Lung (tissue), 12 donors: Measurements from ENCODE around the gene UGT1A8. TPM values are rescaled to one million over a fixed set of nuclear protein-coding genes. Genes with fewer than 3 reads are reported as not detected.

ENCODE experiments used
- ATAC-seq: fragments of 200-7000 bp; cut with Tn5 transposase; one replicate; pipeline ENCODE4 v1.9.1; 2020; ENCODE audit warnings: moderate number of reproducible peaks; ENCODE audit not compliant: insufficient read depth, low FRiP score
- DNase-seq, 3 donors: peaks; one replicate each; pipeline ENCODE4 v3.0.0-alpha.2; 2013 to 2017
- H3K27ac ChIP-seq, 2 donors: one replicate each; pipeline ENCODE4 v1.5.1; 2013; ENCODE audit warnings: mild to moderate bottlenecking in 2 of 2, moderate library complexity in 2 of 2, control low read depth in 1 of 2, inconsistent platforms in 1 of 2, low read depth in 1 of 2, low read length in 1 of 2
- H3K27me3 ChIP-seq, 3 donors: one replicate each; pipeline ENCODE4 v1.5.1; 2013; ENCODE audit warnings: low read length in 2 of 3; ENCODE audit not compliant: control insufficient read depth in 3 of 3, insufficient read depth in 3 of 3
- H3K36me3 ChIP-seq, 4 donors: one replicate each; pipeline ENCODE4 v1.5.1; 2013; ENCODE audit warnings: low read length in 4 of 4, mild to moderate bottlenecking in 1 of 4, moderate library complexity in 1 of 4; ENCODE audit not compliant: control insufficient read depth in 4 of 4, insufficient read depth in 4 of 4
- H3K4me1 ChIP-seq, 5 donors: one replicate each; pipeline ENCODE4 v1.5.1; 2013; ENCODE audit warnings: low read length in 5 of 5, mild to moderate bottlenecking in 2 of 5, moderate library complexity in 1 of 5; ENCODE audit not compliant: control insufficient read depth in 5 of 5, insufficient read depth in 5 of 5
- H3K4me3 ChIP-seq: one replicate; pipeline ENCODE4 v1.5.1; 2013; ENCODE audit warnings: mild to moderate bottlenecking, control low read depth, moderate library complexity
- H3K9ac ChIP-seq, 2 donors: one replicate each; pipeline ENCODE4 v1.5.1; 2013; ENCODE audit warnings: low read length in 2 of 2, control low read depth in 1 of 2; ENCODE audit not compliant: insufficient read depth in 1 of 2
- H3K9me3 ChIP-seq, 4 donors: one replicate each; pipeline ENCODE4 v1.5.1; 2013; ENCODE audit warnings: low read length in 3 of 4, mild to moderate bottlenecking in 1 of 4, moderate library complexity in 1 of 4; ENCODE audit not compliant: control insufficient read depth in 4 of 4, insufficient read depth in 3 of 4
- whole genome bisulfite sequencing, 2 donors: extraction: QIAGEN DNeasy Blood & Tissue Kit; methylation state at CpG; one replicate each; pipeline ENCODE4 v1.1.7; 2013; 5-methylcytosine and 5-hydroxymethylcytosine counted together
- polyA plus RNA-seq, 2 donors: library from polyadenylated mRNA; stranded (reverse); fragments of 200-250 nt; gene quantifications; one replicate each; pipeline ENCODE4 v1.2.1, GENCODE V29; 2013
- total RNA-seq, 2 donors: library from RNA; depleted of rRNA in 1 of 2; stranded (reverse); fragments of >200 nt in 1 of 2; gene quantifications; one replicate each; pipeline ENCODE4 v1.2.1, GENCODE V29; 2014 to 2021
- TF ChIP-seq, protein P1 (sequence below): IDR thresholded peaks from 2 replicates; pipeline ENCODE4 v1.5.1; 2012; ENCODE audit warnings: mild to moderate bottlenecking; ENCODE audit errors: control extremely low read depth, extremely low read depth
- donor health status: control.
- donor health status: control.
- donor health status: Bipolar disorder and iron deficiency.
- donor health status: healthy.
- donor health status: DM: yes; HTN: yes; CAD: no.

Gene UGT1A8
- total and polyA plus RNA-seq, 4 donors: 0.26 TPM; not detected in 3

DNA sequence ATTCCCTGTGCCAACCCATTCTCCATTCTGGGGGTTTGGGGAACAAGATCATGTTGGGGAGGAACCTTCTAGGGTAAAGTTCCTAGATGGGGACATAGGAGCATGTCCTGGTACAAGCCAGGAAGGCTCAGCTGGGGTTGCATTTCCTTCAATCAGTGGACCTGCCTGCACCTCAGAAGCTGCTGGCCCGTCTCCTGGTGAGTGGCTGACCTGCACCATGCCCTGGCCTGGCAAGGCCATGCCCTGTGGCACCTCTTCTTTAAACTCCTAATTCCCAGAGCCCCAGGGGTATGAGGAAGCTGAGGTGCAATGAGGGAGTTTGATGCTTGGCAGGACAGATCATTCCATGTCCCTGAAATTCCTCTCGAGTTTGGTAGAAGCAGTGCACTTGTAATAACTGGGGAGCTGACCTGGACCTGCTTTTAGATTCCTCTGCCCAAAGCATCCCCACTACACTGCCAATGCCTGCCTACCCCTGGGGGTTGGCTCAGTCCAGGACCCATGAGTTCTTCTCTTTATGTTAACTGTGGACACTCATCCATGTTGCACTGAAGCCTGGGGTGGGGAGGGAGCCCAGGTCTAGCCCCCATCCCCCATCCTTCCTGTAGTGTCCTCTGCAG is 186.0 kb downstream of the UGT1A8 start:
- 67 to 81% methylated on average over 2 of the region's 2 CpGs for WGBS, 2 donors

DNA sequence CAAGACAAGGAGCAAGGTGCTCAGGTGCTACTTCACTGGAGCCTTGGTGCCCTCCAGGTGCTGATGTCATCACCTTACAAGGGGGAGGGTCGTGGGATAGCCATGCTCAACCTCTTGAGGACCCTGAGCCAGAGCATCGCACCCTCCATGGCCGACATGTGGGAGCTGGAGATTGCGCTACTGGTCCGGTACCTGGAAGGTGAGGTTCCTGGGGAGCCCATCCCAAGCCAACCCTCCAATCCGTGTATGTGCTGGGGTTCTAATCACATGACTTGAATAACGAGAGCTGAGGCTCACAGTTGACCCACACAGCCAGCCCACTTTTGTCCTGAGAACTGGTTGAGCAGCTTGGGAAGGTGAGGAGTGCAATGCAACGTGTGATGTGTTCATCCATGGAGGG is 186.6 kb downstream of the UGT1A8 start:
- no peak for ATAC-seq
- H3K4me3 ChIP-seq: no peak overlapping the region
- no peak overlapping the region for H3K9ac ChIP-seq
- no peaks in the 10 kb centered on the region for H3K36me3 ChIP-seq
- 56 to 76% methylated on average over 8 of the region's 8 CpGs for WGBS, 2 donors
- no peaks in the 10 kb centered on the region for H3K27me3 ChIP-seq
- TF ChIP-seq, protein P1, sequence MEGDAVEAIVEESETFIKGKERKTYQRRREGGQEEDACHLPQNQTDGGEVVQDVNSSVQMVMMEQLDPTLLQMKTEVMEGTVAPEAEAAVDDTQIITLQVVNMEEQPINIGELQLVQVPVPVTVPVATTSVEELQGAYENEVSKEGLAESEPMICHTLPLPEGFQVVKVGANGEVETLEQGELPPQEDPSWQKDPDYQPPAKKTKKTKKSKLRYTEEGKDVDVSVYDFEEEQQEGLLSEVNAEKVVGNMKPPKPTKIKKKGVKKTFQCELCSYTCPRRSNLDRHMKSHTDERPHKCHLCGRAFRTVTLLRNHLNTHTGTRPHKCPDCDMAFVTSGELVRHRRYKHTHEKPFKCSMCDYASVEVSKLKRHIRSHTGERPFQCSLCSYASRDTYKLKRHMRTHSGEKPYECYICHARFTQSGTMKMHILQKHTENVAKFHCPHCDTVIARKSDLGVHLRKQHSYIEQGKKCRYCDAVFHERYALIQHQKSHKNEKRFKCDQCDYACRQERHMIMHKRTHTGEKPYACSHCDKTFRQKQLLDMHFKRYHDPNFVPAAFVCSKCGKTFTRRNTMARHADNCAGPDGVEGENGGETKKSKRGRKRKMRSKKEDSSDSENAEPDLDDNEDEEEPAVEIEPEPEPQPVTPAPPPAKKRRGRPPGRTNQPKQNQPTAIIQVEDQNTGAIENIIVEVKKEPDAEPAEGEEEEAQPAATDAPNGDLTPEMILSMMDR: no peak
- H3K9me3 ChIP-seq: no peaks in the 10 kb centered on the region
- no peak overlapping the region for H3K27ac ChIP-seq
- no peaks in the 10 kb centered on the region for H3K4me1 ChIP-seq
- no peak for DNase-seq

More for the DNA sequence above, 186.0 kb downstream of the UGT1A8 start:
- Histone ChIP-seq H3K9ac (no peak overlapping the region), H3K9me3 (no peaks in the 10 kb centered on the region), H3K4me3 (no peak overlapping the region), H3K27ac (no peak overlapping the region), H3K36me3 (no peaks in the 10 kb centered on the region), H3K27me3 (no peaks in the 10 kb centered on the region), H3K4me1 (no peaks in the 10 kb centered on the region)
- TF ChIP-seq, protein P1: no peak
- DNase-seq (no peak), ATAC-seq (no peak)

DNA sequence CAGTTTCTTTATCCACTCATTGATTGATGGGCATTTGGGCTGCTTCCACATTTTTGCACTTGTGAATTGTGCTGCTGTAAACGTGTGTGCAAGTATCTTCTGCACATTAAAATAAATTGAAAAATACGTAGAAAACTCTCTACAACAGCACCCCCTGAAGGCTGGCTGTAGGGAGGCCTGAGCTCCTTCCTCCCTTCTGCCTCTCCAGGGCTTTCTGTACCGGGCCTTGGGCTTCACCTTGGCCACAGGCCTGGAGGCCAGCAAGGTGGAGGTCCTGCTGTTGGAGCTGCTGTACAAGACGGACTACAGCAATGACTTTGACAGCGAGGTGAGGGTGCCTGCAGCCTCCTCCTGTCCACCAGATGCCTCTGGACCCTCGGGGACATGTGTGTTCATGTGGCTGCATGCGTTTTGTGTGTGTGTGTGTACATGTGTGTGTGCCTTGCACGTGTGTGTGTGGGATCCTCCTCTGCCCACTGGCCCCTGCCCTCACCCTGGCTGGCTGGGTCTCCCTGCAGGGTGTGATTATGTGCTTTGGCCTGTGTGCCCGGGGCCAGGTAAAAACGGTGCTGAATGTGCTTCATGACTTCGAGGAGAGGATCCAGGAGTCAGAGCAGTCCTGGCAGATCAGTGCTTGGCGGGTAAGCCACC is 189.9 kb downstream of the UGT1A8 start:
- DNase-seq (no peak), ATAC-seq (no peak)
- 73 to 77% methylated on average over 12 of the region's 12 CpGs for WGBS, 2 donors
- TF ChIP-seq, protein P1: no peak
- Histone ChIP-seq H3K9ac (no peak overlapping the region), H3K4me3 (no peak overlapping the region), H3K27ac (no peak overlapping the region), H3K9me3 (peaks cover 0 to 2% (median 0%) of the 10 kb centered on the region in 4 donors), H3K36me3 (no peaks in the 10 kb centered on the region), H3K4me1 (no peaks in the 10 kb centered on the region), H3K27me3 (no peaks in the 10 kb centered on the region)
